ENCODE results near the gene FOXP1. TPM values are rescaled to one million over a fixed set of nuclear protein-coding genes. Genes with fewer than 3 reads are reported as not detected.

FOXP1 gene
- total and polyA plus RNA-seq, 2 of the 13 experiments (the other 11 are each of a cell fraction or from before 2014, with no cell fraction given) = 40.4 to 59.0 TPM

GRCh38 chr3:71625676-71626075 lies 42.1 kb upstream of the FOXP1 start (continued):
- no peak for TF ChIP-seq ZNF318 (CRISPR knock-in tag; IDR thresholded peaks at IDR 0.05)

- POLR2A ChIA-PET = no interaction called here
- no peak overlapping the region for H2AFZ ChIP-seq (ENCODE audit: low read length)
- BruUV-seq (replicated peaks) = no TSS peak
- no peaks in the 10 kb centered on the region for H3K4me1 ChIP-seq (ENCODE audit: insufficient read depth, low read length)
- CTCF ChIA-PET (ENCODE audit: low intra/inter-chr PET ratio, low total read pairs) = no interaction called here
- H3K36me3 ChIP-seq (replicated peaks in 1 of 2; ENCODE audit: control insufficient read depth in 1 of 2, insufficient read depth in 2 of 2, low read length in 2 of 2) = no peaks in the 10 kb centered on the region
- no peaks in the 10 kb centered on the region for H4K20me1 ChIP-seq (ENCODE audit: insufficient read depth, low read length)
- TF ChIP-seq PBX3 (CRISPR knock-in tag; IDR thresholded peaks at IDR 0.05; ENCODE audit: borderline replicate concordance) (no peak), ZNF33B (CRISPR knock-in tag; IDR thresholded peaks at IDR 0.05) (no peak), ZNF484 (CRISPR knock-in tag; IDR thresholded peaks at IDR 0.05; ENCODE audit: borderline replicate concordance, low read depth) (no peak)
- no peak overlapping the region for H3K4me2 ChIP-seq (ENCODE audit: low read depth, low read length)
- H3K4me3 ChIP-seq (replicated peaks in 1 of 3; ENCODE audit: insufficient read depth in 1 of 3, low read depth in 2 of 3, low read length in 3 of 3) = no peak overlapping the region
- no peak overlapping the region for H3K9ac ChIP-seq (ENCODE audit: insufficient read depth, low read depth, low read length)
- peaks cover 2 to 23% of the 10 kb centered on the region in 2 experiments; a peak in 3 of 5 replicates for H3K27me3 ChIP-seq (ENCODE audit: control insufficient read depth in 1 of 2, insufficient read depth in 2 of 2, low read length in 2 of 2)
- no peaks in the 10 kb centered on the region for H3K79me2 ChIP-seq (ENCODE audit: insufficient read depth, low read length)
- ATAC-seq = no peak
- 0 out of 2 replicates have a peak, but pooled peaks cover 3% of the 10 kb centered on the region for H3K9me3 ChIP-seq (ENCODE audit: low read length)
- intact Hi-C loops (cut with micrococcal nuclease; ENCODE audit: unreplicated experiment) (no loop called here), in situ Hi-C loops (cut with HindIII; ENCODE audit: extremely low pct_ligation_motif_present, low pct_unique_long_range_greater_than_20kb) (no loop called here)
- H3K27ac ChIP-seq (ENCODE audit: extremely low read length, insufficient read depth, low read length) = no peak overlapping the region
- 11% methylated on average over 9 of the region's 9 CpGs for WGBS (ENCODE audit: low lambda C conversion rate)
- FAIRE-seq = no peak
- no peak for DNase-seq (ENCODE audit: low spot score)
Measured at GRCh38 chr3:71621825-71622537, 38.5 kb upstream of the FOXP1 start.
